Renal cortex interstitium (tissue), 11 donors: ENCODE results near the gene CRELD2. TPM values are rescaled to one million over a fixed set of nuclear protein-coding genes. Genes with fewer than 3 reads are reported as not detected.

Source experiments
- DNase-seq, 11 donors: peaks; one replicate each; pipeline ENCODE4 v3.0.0-alpha.2; 2013; ENCODE audit warnings: low read depth in 9 of 11, low spot score in 4 of 11; ENCODE audit errors: extremely low read depth in 1 of 11
- polyA plus RNA-seq, 3 donors: library from polyadenylated mRNA; unstranded; fragments of 120-200 nt; gene quantifications; one replicate each; pipeline ENCODE4 v1.2.1, GENCODE V29; 2013; ENCODE audit not compliant: insufficient read length in 3 of 3

Gene CRELD2
- polyA plus RNA-seq, 3 donors: 22.2 to 33.9 (median 32.6) TPM

- no peak for DNase-seq
Observed at GRCh38 chr22:49950396-49950994, 32.1 kb downstream of the CRELD2 start.

- peak in 4 of 11 donors; percentile 71 to 87 (median 76) for DNase-seq
Observed at GRCh38 chr22:49951000-49951677, 32.7 kb downstream of the CRELD2 start.

GRCh38 chr22:49951678-49951985 is 33.2 kb downstream of the CRELD2 start:
- no peak for DNase-seq

- DNase-seq: no peak
Observed at GRCh38 chr22:49951986-49952896, 33.8 kb downstream of the CRELD2 start.

- DNase-seq: no peak
Observed at GRCh38 chr22:49953027-49953679, 34.7 kb downstream of the CRELD2 start.

GRCh38 chr22:49953680-49954344 is 35.4 kb downstream of the CRELD2 start:
- no peak for DNase-seq

GRCh38 chr22:49954354-49954753 is 35.9 kb downstream of the CRELD2 start:
- no peak for DNase-seq

GRCh38 chr22:49954991-49955580 is 36.7 kb downstream of the CRELD2 start:
- no peak for DNase-seq

GRCh38 chr22:49955581-49956417 is 37.4 kb downstream of the CRELD2 start:
- no peak for DNase-seq

- no peak for DNase-seq
Observed at GRCh38 chr22:49956418-49956770, 38.0 kb downstream of the CRELD2 start.

GRCh38 chr22:49956914-49957825 is 38.7 kb downstream of the CRELD2 start:
- DNase-seq: no peak

- no peak for DNase-seq
Observed at GRCh38 chr22:49957826-49958365, 39.5 kb downstream of the CRELD2 start.

GRCh38 chr22:49958366-49958921 is 40.0 kb downstream of the CRELD2 start:
- DNase-seq: no peak

GRCh38 chr22:49958931-49959781 is 40.7 kb downstream of the CRELD2 start:
- DNase-seq: no peak

- DNase-seq: no peak
Observed at GRCh38 chr22:49959782-49960158, 41.3 kb downstream of the CRELD2 start.
